Measurements from ENCODE around the gene DCLK2.
A peak's percentile ranks its signal among the peaks of the same experiment; 100 is the strongest.

The DCLK2 gene

DNA sequence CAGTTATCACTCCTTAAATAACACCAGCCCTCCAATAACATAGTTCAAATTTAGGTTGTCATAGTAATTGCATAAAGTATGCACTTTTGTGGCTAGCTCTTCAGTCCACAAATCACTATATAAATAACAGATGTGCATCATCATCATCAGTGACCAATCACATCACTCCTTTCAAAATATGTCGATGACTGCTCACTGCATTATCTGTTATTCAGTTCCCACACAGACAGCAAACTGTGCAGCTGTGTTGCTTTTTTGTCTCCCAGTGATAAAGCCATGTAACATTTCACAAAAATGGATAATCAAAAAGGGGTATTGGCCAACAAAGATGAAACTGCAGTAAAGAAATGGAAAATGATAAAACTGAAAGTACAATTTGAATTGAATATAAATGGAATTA lies 205.4 kb downstream of the DCLK2 start:
- no peak for DNase-seq

DNA sequence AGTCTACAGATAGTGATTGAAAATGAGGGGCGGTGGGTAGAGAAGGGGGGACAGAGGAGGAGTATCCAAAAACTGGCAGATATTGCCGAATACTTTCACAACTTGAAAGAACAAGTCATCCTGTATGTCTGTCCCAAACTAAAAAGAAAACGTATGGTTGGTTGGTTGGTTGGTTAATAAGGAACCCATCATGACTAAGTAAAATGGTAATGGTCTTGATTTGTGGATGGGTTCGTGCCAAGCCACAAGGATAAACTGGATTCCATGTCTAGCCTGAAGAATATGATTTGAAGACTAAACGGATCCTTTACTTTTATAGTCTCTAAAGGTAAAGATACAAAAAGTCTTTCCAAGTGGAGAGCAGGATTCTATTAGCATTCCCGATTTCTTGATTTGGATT lies 208.4 kb downstream of the DCLK2 start:
- DNase-seq = no peak

DNA sequence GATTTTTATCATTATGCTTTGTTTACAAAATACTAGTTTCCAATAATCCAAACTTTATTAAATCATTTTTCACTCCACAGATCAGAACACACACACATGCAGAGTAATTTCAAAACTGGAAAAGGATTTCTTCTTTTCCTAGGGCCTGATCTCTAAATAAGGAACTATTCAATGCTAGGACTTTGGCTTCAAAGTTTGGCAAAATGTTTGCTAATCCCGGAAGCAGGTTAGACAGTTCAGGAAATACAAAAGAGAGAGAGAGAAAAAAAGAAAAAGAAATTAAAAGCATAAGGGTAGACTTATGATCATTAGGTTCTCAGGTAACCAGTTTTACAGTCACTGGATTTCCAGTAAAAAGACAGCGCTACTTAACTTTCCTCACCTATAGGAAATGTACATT lies 211.0 kb downstream of the DCLK2 start:
- DNase-seq = no peak

DNA sequence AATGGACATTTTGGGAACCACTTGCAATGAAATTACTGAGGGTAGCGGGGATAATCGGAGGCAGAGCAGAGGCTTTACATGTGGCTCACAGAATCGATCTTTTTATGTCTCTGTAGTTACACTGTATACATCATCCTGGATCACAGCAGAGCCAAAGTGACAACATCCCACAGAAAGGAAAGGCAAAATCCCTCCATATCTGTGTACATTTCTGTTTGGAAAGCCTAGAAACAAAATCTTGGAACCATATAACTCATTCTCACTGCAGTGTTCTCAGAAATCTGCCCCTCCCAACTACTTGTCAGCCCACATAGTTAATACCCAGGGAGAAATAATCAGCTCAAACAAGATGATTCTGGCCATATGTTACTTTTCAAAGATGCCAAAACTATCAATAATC lies 211.6 kb downstream of the DCLK2 start:
- no peak for DNase-seq

DNA sequence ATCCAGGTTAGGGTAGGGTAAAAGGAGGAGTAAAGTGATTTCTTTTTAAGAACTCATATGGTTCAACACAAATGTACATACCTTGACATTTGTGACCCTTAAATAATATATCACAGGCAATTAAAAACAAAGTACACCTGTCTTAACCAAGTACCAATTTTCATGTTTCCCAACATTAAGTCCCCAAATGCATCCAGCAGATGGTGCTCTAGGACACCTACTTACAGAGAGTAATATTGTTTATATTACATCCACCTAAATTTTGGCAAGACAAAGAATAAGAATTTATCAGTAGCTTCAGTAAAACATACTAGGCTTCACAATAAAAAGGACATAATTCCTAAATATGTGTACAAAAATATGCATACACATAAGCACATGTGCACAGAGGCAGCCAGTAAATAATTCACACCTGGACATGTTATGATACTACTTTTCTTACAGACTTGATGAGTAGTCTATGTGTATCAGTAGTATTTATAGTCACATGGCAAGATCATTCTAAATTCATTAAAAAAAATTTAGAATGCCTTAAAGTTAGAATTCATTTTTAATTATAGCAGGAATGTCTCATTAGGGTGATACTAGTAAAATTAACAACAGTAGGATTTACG lies 219.7 kb downstream of the DCLK2 start:
- peak; percentile 18 for DNase-seq

DNA sequence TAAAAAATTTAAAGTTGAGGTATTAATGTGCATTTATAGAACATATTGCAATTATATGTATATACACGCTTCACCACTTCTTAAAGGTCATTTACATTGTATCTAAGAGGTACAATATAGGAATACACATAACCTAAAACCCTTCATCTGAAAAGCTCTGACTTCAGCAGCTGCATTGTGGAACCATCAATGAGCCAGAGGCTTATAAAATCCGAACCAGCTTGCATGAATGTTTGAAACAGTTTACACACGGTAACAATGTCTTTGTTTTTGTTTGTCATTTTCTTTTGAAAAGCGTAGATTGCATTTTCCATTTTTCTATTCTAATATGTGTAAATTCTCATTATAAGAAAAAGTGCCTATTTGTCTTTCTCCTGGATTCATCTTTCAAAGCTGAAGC lies 221.6 kb downstream of the DCLK2 start:
- DNase-seq = no peak

DNA sequence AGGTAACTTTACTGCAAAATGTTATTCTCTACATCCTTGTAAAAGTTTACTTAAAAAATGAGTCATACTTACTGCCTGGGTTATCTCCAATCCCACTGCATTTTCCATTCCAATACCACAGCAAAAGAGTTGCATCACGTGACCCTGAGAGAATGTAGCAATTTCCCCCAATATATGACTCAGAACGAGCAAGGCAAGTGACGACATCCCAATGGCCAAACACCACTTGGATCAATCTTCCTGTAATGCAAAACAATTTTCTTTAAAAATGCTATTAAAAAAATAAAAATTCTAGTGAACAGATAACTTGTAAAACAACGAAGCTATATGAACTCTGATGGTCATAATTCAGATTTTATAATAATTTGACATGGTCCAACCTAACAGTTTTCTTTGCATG lies 224.3 kb downstream of the DCLK2 start:
- DNase-seq = peak; percentile 5

DNA sequence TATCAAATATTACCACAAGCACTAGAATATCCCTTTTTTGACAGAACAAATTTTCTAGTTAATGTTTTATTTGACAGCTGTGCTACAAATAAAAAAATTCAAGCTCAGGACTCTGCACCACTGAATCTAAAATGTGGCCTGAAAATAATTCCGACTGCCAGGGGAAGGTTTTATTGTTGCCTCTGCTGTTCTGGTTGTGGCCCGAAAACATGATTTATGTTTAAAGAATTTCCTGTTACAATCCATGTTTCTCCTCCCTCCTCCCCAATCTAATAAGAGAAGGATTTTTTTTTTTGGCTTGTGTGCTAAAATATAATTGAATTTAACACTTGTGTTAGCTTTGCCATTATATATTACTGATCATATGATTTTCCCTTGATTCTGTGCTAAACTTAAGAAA lies 227.8 kb downstream of the DCLK2 start:
- DNase-seq = no peak

DNA sequence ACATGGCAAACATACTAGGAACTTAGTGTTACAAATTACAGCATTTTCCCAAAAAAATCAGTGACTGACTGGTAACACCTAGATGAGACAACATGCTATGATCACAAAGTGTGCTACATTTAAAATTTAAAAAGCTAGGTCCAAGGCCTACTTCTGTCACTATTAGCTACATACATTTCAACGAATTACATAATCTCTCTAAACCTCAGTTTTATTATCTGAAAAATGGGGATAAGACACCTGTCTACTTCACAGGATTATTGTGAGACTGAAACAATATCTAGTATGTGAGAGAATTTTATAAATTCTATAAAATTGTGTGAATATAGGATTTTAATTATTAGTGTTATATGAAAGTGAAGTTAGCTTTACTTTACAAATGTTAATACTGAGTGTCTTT lies 228.5 kb downstream of the DCLK2 start:
- DNase-seq = no peak
